ENCODE results near the gene TBC1D25.

TBC1D25 gene

DNA sequence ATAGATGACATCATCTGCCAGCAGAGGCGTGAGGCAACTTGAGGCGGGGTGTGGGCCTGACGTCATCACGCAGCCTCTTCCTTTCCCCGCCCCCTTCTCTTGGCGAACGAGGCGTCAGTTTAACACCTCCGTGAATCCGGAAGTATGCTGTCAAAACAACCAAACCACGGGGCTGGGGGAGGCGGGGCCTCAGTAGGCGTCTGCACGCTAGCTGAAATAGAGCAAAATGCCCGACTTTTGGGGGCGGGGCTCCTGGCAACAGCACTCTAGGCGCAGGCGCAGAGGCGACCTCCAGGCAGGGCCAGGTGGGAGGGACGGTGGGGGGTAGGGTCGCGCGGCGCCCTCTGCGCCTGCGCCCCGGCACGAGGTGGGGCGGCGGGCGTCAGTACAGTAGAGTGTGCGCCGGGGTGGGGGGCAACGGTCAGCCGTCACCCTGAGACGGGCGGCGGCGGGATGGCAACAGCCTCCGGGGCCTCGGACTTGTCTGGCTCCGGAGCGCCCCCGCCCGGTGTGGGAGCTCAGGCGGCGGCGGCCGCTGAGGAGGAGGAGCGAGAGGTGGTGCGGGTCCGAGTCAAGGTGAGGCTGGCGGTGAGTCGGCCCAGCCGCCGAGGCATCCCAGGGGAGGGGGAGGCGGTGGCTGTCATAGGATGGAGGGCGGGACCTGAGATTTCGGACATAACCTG lies at the start of gene TBC1D25:
TBC1D25 (plus strand) TSS at position 370 of the 683 bp plus-strand sequence; CDS start at position 454, 84 bp downstream.
- DNase-seq = peak; percentile 93

- no peak for DNase-seq
These were observed 49.6 kb upstream of the TBC1D25 start for GRCh38 chrX:48489892-48490291.

DNA sequence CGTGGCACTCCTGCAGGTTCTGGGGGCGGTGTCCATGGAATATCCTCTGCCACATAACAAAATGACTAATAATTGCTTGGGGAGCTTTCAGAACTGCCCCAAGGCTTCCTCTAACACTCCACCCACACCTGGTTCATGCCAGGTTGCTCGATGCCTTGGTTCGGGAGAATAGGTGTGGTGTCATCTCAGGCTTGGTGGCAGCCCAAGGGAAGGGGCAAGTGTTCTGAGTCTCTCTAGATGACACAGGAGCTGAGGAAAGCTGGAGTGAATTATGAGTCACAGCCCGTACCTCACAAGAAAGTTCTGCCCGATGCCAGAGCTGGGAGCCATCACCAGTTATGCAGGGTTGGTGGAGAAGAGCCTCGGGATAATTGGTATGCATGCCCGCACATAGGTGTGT lies 48.9 kb upstream of the TBC1D25 start:
- no peak for DNase-seq

- DNase-seq = no peak
These were observed 47.7 kb upstream of the TBC1D25 start for GRCh38 chrX:48491809-48492208.

DNA sequence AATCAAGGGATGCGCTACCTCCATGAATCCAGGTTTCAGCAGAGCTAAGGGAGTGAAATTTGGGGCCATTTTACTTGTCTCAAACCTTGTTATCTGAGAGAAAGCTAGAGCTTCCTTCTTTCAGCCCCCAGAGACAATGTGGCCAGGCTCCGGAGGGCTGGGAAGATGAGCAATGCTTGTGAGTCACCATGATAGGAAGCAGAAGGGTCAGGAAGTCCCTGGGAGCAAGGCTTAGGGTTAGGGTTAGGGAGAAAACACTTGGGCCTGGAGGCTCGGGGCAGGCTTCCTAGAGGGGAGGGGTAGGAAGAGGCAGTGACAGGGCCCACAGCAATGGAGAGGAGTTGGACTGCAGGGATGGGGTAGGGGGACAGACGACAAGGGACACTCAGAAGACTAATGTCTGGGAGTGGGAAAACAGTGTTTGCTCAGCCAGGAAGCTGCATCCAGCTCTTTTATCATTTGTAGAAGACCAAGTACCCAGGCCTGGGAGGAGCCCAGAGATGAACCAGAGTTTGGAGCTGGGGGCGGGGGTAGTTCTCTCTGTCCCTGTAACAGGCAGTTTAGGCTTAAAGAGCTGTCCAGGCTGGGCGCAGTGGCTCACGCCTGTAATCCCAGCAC lies 47.1 kb upstream of the TBC1D25 start:
- DNase-seq = no peak

DNA sequence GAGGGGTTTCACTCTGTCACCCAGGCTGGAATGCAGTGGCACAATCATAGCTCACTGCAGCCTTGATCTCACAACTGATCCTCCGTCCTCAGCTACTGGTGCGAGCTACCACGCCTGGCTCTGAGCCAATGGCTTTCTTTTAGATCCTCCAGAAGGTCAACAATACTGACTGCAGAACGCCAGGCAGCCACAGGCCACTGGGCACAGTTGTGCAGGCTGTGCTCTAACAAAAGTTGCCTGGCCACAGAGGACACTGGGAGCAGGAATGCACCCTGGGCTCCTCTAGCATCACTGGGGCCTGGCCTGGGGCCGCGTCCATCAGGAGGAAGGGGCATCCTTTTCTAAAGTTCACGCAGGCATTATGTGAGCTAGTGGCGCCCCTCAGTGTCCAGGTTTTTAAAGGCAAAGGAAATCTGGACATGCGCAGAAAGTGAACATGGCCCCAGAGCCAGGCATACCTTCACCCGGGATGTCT lies 45.6 kb upstream of the TBC1D25 start:
- no peak for DNase-seq

DNA sequence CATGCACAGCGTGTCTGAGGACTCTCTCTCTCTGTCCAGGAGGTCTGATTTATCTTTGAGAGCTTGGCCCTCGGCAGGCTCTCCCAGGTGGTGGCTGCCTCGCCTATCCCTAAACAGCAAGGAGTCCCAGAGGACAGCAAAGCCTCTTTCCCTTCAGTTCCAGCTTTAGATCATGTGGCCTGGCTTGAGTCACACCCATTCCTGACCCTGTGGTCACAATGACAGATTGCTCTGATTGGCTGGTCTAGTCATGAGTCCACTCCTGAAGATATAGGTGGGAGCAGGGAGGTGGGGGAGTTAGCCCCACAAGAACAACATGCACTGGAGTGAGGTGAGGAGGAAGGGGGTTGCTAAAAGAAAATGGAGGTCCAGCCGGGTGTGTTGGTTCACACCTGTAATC lies 42.9 kb upstream of the TBC1D25 start:
- no peak for DNase-seq

DNA sequence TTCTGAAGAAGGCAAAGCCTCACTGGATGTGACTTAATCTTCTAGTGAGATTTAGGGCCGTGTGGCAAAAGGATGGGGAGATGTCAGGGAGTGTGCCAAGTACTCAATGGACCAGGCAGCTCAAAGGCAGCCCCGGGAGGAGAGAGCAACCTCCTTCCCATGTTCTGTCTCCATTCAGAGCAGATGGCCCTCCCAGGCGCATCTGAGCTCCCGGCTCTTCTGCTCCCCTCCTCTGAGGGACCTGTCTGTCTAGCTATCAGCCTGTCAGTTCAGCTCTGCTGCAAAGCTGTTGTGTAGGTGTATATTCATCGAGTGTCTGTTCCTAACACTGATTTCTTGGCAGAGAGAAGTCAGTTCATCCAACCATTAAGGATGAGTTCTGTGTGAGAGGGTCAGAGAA lies 41.6 kb upstream of the TBC1D25 start:
- DNase-seq = no peak

GRCh38 chrX:48498374-48498809 lies 41.1 kb upstream of the TBC1D25 start:
- DNase-seq = no peak

DNA sequence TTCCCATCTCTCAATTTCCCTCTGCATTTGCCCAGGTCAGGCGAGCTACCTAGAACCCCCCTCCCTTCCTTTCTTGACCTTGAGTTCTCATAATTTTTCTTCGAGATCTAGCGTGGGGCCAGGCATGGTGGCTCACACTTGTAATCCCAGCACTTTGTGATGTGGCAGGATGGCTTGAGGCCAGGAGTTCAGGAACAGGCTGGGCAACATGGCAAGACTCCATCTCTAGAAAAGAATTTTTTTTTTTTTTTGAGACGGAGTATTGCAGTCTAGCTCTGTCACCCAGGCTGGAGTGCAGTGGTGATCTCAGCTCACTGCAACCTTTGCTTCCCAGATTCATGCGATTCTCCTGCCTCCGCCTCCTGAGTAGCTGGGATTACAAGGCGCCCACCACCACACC lies 35.3 kb upstream of the TBC1D25 start:
- DNase-seq = no peak

- no peak for DNase-seq
These were observed 34.0 kb upstream of the TBC1D25 start for GRCh38 chrX:48505481-48505880.

GRCh38 chrX:48507246-48507645 lies 32.3 kb upstream of the TBC1D25 start:
- DNase-seq = no peak

DNA sequence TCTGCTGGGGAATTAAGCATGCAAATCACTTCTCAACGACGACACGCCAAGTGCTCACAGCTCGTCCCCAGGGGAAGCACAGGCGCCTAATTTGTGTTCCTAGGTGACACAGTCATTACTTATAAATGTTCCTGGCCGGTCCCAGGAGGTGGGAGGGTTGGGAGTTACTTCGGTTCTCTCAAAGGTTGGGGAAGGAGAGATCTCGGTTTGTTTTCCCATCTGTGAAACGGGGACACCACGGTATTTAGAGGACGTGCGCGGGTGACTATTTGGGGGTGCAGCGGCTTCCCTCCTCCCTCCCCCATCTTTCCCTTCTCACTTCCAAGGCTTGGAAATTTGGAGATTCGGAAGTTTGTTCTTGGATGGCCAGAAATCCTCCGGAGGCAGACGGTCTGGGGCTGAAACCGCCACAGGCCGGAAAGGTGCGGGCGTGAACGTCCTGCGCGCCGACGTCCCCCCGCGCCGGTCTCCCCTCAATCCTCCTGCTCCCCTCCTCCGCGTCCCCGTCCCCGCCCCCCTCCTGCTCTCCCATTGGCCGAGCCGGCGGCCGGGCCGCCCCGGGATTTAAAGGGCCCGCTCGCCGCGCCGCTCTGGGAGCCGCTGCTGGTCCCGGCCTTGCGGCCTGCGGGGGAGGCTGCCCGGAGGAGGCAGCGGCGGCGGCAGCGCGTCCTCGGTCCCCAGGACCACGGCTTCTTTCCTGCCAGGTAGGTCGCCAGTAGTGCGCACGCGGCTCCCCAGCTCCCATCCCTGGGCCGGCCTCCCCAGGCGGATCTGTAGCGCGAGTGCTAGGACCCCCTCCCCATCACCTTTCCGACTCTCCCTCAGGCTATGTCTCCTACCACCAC lies 30.9 kb upstream of the TBC1D25 start, which contains the start of gene PORCN:
PORCN (plus strand) TSS at position 593 of the 845 bp plus-strand sequence. CDS start 829 bp downstream, outside the sequence.
- DNase-seq = peak; percentile 67

- DNase-seq = no peak
These were observed 30.3 kb upstream of the TBC1D25 start for GRCh38 chrX:48509245-48509590.

DNA sequence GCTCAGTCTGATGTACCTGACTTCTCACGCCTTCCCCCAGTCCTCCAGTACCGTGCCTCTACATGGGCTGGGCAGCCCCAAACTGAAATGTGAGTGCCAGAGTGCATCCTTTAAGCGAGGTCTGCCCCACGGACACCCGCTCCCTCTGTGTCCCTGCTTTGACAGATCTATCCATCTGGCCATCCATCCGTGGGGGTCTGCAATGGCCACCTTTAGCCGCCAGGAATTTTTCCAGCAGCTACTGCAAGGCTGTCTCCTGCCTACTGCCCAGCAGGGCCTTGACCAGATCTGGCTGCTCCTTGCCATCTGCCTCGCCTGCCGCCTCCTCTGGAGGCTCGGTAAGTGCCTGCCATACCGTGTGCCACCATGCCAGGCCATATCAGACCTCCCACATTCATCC lies 29.9 kb upstream of the TBC1D25 start:
- DNase-seq = no peak

GRCh38 chrX:48511560-48511959 lies 28.0 kb upstream of the TBC1D25 start:
- DNase-seq = no peak

DNA sequence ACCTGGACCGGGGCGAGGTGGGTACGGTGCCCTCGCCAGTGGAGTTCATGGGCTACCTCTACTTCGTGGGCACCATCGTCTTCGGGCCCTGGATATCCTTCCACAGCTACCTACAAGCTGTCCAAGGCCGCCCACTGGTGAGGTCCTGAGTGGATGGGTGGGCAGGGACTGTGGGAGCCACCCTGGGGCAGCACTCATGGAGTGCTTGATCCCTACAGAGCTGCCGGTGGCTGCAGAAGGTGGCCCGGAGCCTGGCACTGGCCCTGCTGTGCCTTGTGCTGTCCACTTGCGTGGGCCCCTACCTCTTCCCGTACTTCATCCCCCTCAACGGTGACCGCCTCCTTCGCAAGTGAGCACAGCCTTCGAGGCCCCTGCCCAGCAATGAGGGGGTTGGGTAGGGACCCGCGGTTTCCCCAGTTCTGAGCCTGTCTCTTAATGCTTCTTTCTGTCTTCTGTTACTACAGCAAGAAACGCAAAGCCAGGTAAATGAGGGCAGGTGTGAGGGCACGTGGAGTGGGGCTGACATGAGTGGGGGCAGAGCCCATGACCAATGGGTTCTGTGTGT lies 27.1 kb upstream of the TBC1D25 start:
- no peak for DNase-seq

DNA sequence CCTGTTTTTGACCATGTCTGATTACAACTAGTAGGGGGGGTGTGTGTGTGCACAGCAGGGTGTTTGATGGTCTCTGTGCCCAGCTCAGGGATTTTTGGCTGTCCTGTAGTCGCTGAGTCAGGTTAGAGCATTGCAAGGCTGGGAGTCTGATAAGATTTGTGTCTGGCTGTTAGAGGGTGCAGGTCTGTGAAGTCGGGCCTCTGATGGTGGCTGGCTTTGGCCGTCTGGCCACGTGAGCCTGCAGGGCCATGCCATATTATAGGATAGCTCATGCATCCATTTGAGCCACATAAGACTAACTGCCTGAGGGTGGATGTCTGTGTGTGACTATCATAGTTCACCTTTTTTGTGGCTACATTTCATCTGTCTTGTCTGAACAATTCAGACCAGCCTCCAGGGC lies 25.8 kb upstream of the TBC1D25 start:
- no peak for DNase-seq

GRCh38 chrX:48514126-48514806 lies 25.2 kb upstream of the TBC1D25 start:
- no peak for DNase-seq

- DNase-seq = no peak
These were observed 24.6 kb upstream of the TBC1D25 start for GRCh38 chrX:48514868-48515460.

DNA sequence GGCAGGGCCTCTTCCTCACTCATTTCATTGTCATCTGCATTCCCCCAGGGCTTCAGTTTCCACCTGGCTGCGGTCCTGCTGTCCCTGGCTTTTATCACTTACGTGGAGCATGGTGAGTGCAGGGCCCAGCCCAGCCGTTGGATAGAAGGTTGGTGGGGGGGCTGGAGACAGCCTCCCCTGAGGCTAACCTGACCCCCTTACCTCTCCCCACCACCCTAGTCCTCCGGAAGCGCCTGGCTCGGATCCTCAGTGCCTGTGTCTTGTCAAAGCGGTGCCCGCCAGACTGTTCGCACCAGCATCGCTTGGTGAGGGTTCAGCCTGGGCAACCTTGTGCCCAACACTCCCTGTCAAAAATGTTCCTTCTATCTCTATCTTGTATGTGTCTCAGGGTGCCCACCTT lies 23.7 kb upstream of the TBC1D25 start:
- no peak for DNase-seq

- no peak for DNase-seq
These were observed 23.2 kb upstream of the TBC1D25 start for GRCh38 chrX:48516285-48516684.
